Ascending aorta (tissue), 2 donors: ENCODE results near the gene UBE2E2. TPM values are rescaled to one million over a fixed set of nuclear protein-coding genes. Genes with fewer than 3 reads are reported as not detected.
"Not testable (repeated sequence)": the region's sequence is repeated elsewhere in the genome, so short reads cannot be mapped to it uniquely, and the experiment has no call there.

Experiments
- DNase-seq, 2 donors: peaks; one replicate each; pipeline ENCODE4 v3.0.0-alpha.2; 2019; ENCODE audit warnings: low spot score in 2 of 2
- H3K27ac ChIP-seq, 2 donors: fragments of 200-600 bp; sonication (generic); one replicate each; pipeline ENCODE4 v1.5.1; 2016 to 2017; ENCODE audit warnings: mild to moderate bottlenecking in 1 of 2
- H3K27me3 ChIP-seq: fragments of 200-600 bp; sonication (generic); one replicate; pipeline ENCODE4 v1.5.1; 2017
- H3K36me3 ChIP-seq, 2 donors: fragments of 200-600 bp; sonication (generic); one replicate each; pipeline ENCODE4 v1.5.1; 2016
- H3K4me1 ChIP-seq, 2 donors: fragments of 200-600 bp; sonication (generic); one replicate each; pipeline ENCODE4 v1.5.1; 2016 to 2017; ENCODE audit warnings: mild to moderate bottlenecking in 1 of 2
- H3K4me3 ChIP-seq, 2 donors: fragments of 200-600 bp; sonication (generic); one replicate each; pipeline ENCODE4 v1.5.1; 2016 to 2017; ENCODE audit warnings: mild to moderate bottlenecking in 1 of 2
- H3K9me3 ChIP-seq, 2 donors: fragments of 200-600 bp; sonication (generic); one replicate each; pipeline ENCODE4 v1.5.1; 2016
- CTCF ChIP-seq, 3 experiments: fragments of 200-600 bp in 2 of 3; fragments of 450-650 bp in 1 of 3; sonication (generic) in 2 of 3; IDR thresholded peaks; one replicate each; pipeline ENCODE4 v1.5.1; 2016 to 2019; ENCODE audit warnings: antibody characterized with exemption in 3 of 3, mild to moderate bottlenecking in 1 of 3, moderate library complexity in 1 of 3
- intact Hi-C: fragments of 100-400 bp; cut with DNase I; formaldehyde crosslinking; loops from one replicate; pipeline ENCODE4 v1.15.1; 2023
- total RNA-seq: library from RNA; depleted of rRNA; stranded (reverse); fragments of >200 nt; gene quantifications from one replicate; pipeline ENCODE4 v1.1.0, GENCODE V29; 2016

Gene UBE2E2
- total RNA-seq, 1 donor from 2014 or later: 5.3 TPM

- Histone ChIP-seq H3K4me3 (no peak overlapping the region), H3K27me3 (no peaks in the 10 kb centered on the region), H3K9me3 (no peaks in the 10 kb centered on the region), H3K27ac (no peak overlapping the region), H3K4me1 (no peaks in the 10 kb centered on the region), H3K36me3 (no peaks in the 10 kb centered on the region)
- TF ChIP-seq CTCF (IDR thresholded peaks at IDR 0.05): no peak
- intact Hi-C loops: no loop called here
- DNase-seq: no peak
These were observed 128.2 kb downstream of the UBE2E2 start for GRCh38 chr3:23331141-23331935.

GRCh38 chr3:23333633-23334032, 130.5 kb downstream of the UBE2E2 start:
- no peaks in the 10 kb centered on the region for H3K9me3 ChIP-seq
- no peak for TF ChIP-seq CTCF (IDR thresholded peaks at IDR 0.05)
- no peak overlapping the region for H3K27ac ChIP-seq
- H3K27me3 ChIP-seq: no peaks in the 10 kb centered on the region
- H3K36me3 ChIP-seq: no peaks in the 10 kb centered on the region
- no peak overlapping the region for H3K4me3 ChIP-seq
- no peak for DNase-seq
- no peaks in the 10 kb centered on the region for H3K4me1 ChIP-seq
- intact Hi-C loops: no loop called here

- intact Hi-C loops, H3K36me3 ChIP-seq, H3K4me1 ChIP-seq, H3K9me3 ChIP-seq, H3K27ac ChIP-seq, DNase-seq, H3K27me3 ChIP-seq, H3K4me3 ChIP-seq: not testable (repeated sequence)
These were observed 133.7 kb downstream of the UBE2E2 start for GRCh38 chr3:23336853-23337252.

- Histone ChIP-seq H3K36me3 (no peaks in the 10 kb centered on the region), H3K4me1 (no peaks in the 10 kb centered on the region), H3K27ac (no peak overlapping the region), H3K9me3 (no peaks in the 10 kb centered on the region), H3K27me3 (no peaks in the 10 kb centered on the region), H3K4me3 (no peak overlapping the region)
- DNase-seq: no peak
- intact Hi-C loops: no loop called here
- TF ChIP-seq CTCF (IDR thresholded peaks at IDR 0.05): no peak
These were observed 138.2 kb downstream of the UBE2E2 start for GRCh38 chr3:23341147-23341838.

- no peak overlapping the region for H3K27ac ChIP-seq
- no peak for DNase-seq
- no peak for TF ChIP-seq CTCF (IDR thresholded peaks at IDR 0.05)
- no peak overlapping the region for H3K4me3 ChIP-seq
- no peaks in the 10 kb centered on the region for H3K9me3 ChIP-seq
- no peaks in the 10 kb centered on the region for H3K27me3 ChIP-seq
- no peaks in the 10 kb centered on the region for H3K36me3 ChIP-seq
- intact Hi-C loops: no loop called here
- no peaks in the 10 kb centered on the region for H3K4me1 ChIP-seq
These were observed 139.2 kb downstream of the UBE2E2 start for GRCh38 chr3:23342343-23342742.

- Histone ChIP-seq H3K36me3 (no peaks in the 10 kb centered on the region), H3K9me3 (no peaks in the 10 kb centered on the region), H3K27me3 (no peaks in the 10 kb centered on the region), H3K4me1 (no peaks in the 10 kb centered on the region), H3K27ac (no peak overlapping the region), H3K4me3 (no peak overlapping the region)
- DNase-seq: no peak
- TF ChIP-seq CTCF (IDR thresholded peaks at IDR 0.05): no peak
- intact Hi-C loops: no loop called here
These were observed 140.4 kb downstream of the UBE2E2 start for GRCh38 chr3:23343509-23343908.
